Measurements from ENCODE around the gene PCDHB2.
"Not testable (repeated sequence)": the region's sequence is repeated elsewhere in the genome, so short reads cannot be mapped to it uniquely, and the experiment has no call there.

Gene PCDHB2

GRCh38 chr5:141121563-141121962 is 27.1 kb downstream of the PCDHB2 start, which contains the start of gene PCDHB4:
Gene PCDHB4 (plus strand): TSS chr5:141121818. CDS start chr5:141121999, 181 bp downstream.
- Mint-ChIP-seq H3K4me3 (no peak within 1 kb of the TSS), H3K36me3 (no peaks in the 10 kb centered on the region), H3K4me1 (no peaks in the 10 kb centered on the region)

GRCh38 chr5:141121985-141122384 is 27.6 kb downstream of the PCDHB2 start:
- no peaks in the 10 kb centered on the region for H3K36me3 Mint-ChIP-seq
- H3K4me1 Mint-ChIP-seq = no peaks in the 10 kb centered on the region
- no peak overlapping the region for H3K27ac Mint-ChIP-seq
- peaks cover 5% of the 10 kb centered on the region for H3K9me3 Mint-ChIP-seq
- H3K4me3 Mint-ChIP-seq = no peak overlapping the region
- no peak for ATAC-seq
- H3K27me3 Mint-ChIP-seq = peaks cover 19% of the 10 kb centered on the region

More at GRCh38 chr5:141121563-141121962, 27.1 kb downstream of the PCDHB2 start, which contains the start of gene PCDHB4:
- H3K27ac Mint-ChIP-seq = no peak within 1 kb of the TSS
- H3K27me3 Mint-ChIP-seq = peaks cover 19% of the 10 kb centered on the region
- no peak for ATAC-seq
- peaks cover 8% of the 10 kb centered on the region for H3K9me3 Mint-ChIP-seq

GRCh38 chr5:141123396-141124135 is 29.2 kb downstream of the PCDHB2 start:
- not testable (repeated sequence) for H3K9me3 Mint-ChIP-seq, H3K27ac Mint-ChIP-seq, H3K36me3 Mint-ChIP-seq, H3K4me3 Mint-ChIP-seq, ATAC-seq, H3K4me1 Mint-ChIP-seq
- peaks cover 19% of the 10 kb centered on the region for H3K27me3 Mint-ChIP-seq

GRCh38 chr5:141127305-141127704 is 32.9 kb downstream of the PCDHB2 start:
- Mint-ChIP-seq H3K9me3 (peaks cover 5% of the 10 kb centered on the region), H3K4me1 (no peaks in the 10 kb centered on the region), H3K4me3 (no peak overlapping the region), H3K27me3 (peaks cover 4% of the 10 kb centered on the region), H3K27ac (no peak overlapping the region), H3K36me3 (no peaks in the 10 kb centered on the region)
- ATAC-seq = no peak

GRCh38 chr5:141135030-141135717 is 40.8 kb downstream of the PCDHB2 start, which contains the start of gene PCDHB5:
Gene PCDHB5 (plus strand): TSS chr5:141135206. CDS start chr5:141135435, 229 bp downstream.
- no peak for ATAC-seq
- peaks cover 17% of the 10 kb centered on the region for H3K9me3 Mint-ChIP-seq
- no peak within 1 kb of the TSS for H3K4me3 Mint-ChIP-seq
- H3K27me3 Mint-ChIP-seq = peaks cover 18% of the 10 kb centered on the region
- no peaks in the 10 kb centered on the region for H3K36me3 Mint-ChIP-seq
- H3K4me1 Mint-ChIP-seq = peaks cover 7% of the 10 kb centered on the region
- no peak within 1 kb of the TSS for H3K27ac Mint-ChIP-seq

GRCh38 chr5:141135718-141136266 is 41.4 kb downstream of the PCDHB2 start:
- no peak for ATAC-seq
- peaks cover 18% of the 10 kb centered on the region for H3K27me3 Mint-ChIP-seq

GRCh38 chr5:141137346-141137745 is 42.9 kb downstream of the PCDHB2 start:
- H3K4me3 Mint-ChIP-seq, H3K27ac Mint-ChIP-seq, H3K4me1 Mint-ChIP-seq, H3K36me3 Mint-ChIP-seq, ATAC-seq: not testable (repeated sequence)
- peaks cover 27% of the 10 kb centered on the region for H3K27me3 Mint-ChIP-seq
- peaks cover 17% of the 10 kb centered on the region for H3K9me3 Mint-ChIP-seq

More at GRCh38 chr5:141135718-141136266, 41.4 kb downstream of the PCDHB2 start:
- H3K27ac Mint-ChIP-seq = no peak overlapping the region
- peaks cover 7% of the 10 kb centered on the region for H3K4me1 Mint-ChIP-seq
- H3K4me3 Mint-ChIP-seq = no peak overlapping the region
- H3K9me3 Mint-ChIP-seq = peaks cover 17% of the 10 kb centered on the region
- no peaks in the 10 kb centered on the region for H3K36me3 Mint-ChIP-seq
